ENCODE data around the gene RNF223. TPM values are rescaled to one million over a fixed set of nuclear protein-coding genes. Genes with fewer than 3 reads are reported as not detected.

The RNF223 gene
- total RNA-seq, 5 donors from 2014 or later (not counting 1 experiment from before 2014, with no cell fraction given) = not detected

DNA sequence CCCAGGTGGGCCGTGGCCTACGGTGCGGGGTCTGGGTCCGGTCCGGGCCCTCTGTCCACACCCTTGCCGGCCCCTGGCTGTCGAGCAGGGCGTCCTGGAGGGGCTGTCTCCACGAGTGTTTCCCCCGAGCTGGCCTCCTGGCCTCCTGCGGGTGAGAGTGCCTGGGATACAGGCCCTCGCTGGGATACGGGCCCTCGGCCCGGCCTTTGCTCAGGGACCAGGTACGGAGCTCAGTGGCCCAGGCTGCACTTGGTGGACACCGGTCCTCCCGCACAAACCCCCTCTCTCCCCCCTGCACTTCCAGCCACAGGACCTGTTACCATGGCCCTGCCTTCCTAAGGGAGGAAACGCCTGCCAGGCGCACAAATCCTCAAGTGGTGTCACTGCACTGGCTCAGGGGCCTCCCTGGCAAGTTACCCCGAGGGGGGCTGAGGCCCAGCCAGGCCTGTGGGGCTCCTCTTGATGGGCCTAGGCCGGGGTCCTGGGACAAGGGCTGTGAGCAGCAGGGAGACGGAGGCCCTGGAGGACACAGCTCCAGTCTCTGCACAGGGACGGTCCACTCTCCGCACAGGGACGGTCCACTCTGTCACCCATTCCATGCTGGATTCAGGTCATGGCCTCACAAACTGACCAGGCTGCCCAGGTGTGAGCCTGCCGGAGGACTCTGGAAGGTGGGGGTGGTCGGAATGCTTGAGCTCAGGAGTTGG lies 18.2 kb upstream of the RNF223 start:
- H3K27me3 Mint-ChIP-seq = no peaks in the 10 kb centered on the region
- POLR2A ChIA-PET = no interaction called here
- Histone ChIP-seq H3K4me3 (ENCODE audit: control insufficient read depth in 1 of 2, extremely low read depth in 1 of 2, low read length in 1 of 2) (no peak overlapping the region), H3K36me3 (ENCODE audit: control insufficient read depth in 2 of 2, extremely low read depth in 1 of 2, insufficient read depth in 1 of 2, low read length in 1 of 2) (no peaks in the 10 kb centered on the region), H3K9me3 (no peaks in the 10 kb centered on the region), H3K27me3 (replicated peaks in 1 of 2; ENCODE audit: control insufficient read depth in 2 of 2, extremely low read depth in 1 of 2, insufficient read depth in 2 of 2, low read length in 1 of 2) (no peaks in the 10 kb centered on the region), H3K27ac (ENCODE audit: low read length) (no peak overlapping the region), H3K4me1 (ENCODE audit: control insufficient read depth in 1 of 2, extremely low read depth in 1 of 2, insufficient read depth in 2 of 2, low read length in 2 of 2) (no peaks in the 10 kb centered on the region)
- H3K4me1 Mint-ChIP-seq = no peaks in the 10 kb centered on the region
- CTCF ChIA-PET = no interaction called here
- H3K4me3 Mint-ChIP-seq = no peak overlapping the region
- DNase-seq (peak in 1 of 35 experiments; percentile 3), ATAC-seq (replicated peaks in 1 of 4) (no peak)
- no peaks in the 10 kb centered on the region for H3K9me3 Mint-ChIP-seq
- H3K27ac Mint-ChIP-seq = no peak overlapping the region
- WGBS (ENCODE audit: insufficient coverage) = 94% methylated on average over 27 of the region's 28 CpGs
- peaks cover 3% of the 10 kb centered on the region for H3K36me3 Mint-ChIP-seq

- Histone ChIP-seq H3K27me3 (replicated peaks in 1 of 2; ENCODE audit: control insufficient read depth in 2 of 2, extremely low read depth in 1 of 2, insufficient read depth in 2 of 2, low read length in 1 of 2) (no peaks in the 10 kb centered on the region), H3K4me1 (ENCODE audit: control insufficient read depth in 1 of 2, extremely low read depth in 1 of 2, insufficient read depth in 2 of 2, low read length in 2 of 2) (no peaks in the 10 kb centered on the region), H3K36me3 (ENCODE audit: control insufficient read depth in 2 of 2, extremely low read depth in 1 of 2, insufficient read depth in 1 of 2, low read length in 1 of 2) (no peaks in the 10 kb centered on the region), H3K27ac (ENCODE audit: low read length) (no peak overlapping the region), H3K4me3 (ENCODE audit: control insufficient read depth in 1 of 2, extremely low read depth in 1 of 2, low read length in 1 of 2) (no peak overlapping the region), H3K9me3 (no peaks in the 10 kb centered on the region)
- POLR2A ChIA-PET = no interaction called here
- Mint-ChIP-seq H3K4me1 (no peaks in the 10 kb centered on the region), H3K4me3 (no peak overlapping the region), H3K36me3 (peaks cover 6% of the 10 kb centered on the region), H3K9me3 (no peaks in the 10 kb centered on the region), H3K27ac (no peak overlapping the region), H3K27me3 (no peaks in the 10 kb centered on the region)
- ATAC-seq (replicated peaks in 1 of 4) = peak in 1 of 4 experiments; percentile 40
- peak in 1 of 35 experiments; percentile 4 for DNase-seq
- WGBS (ENCODE audit: insufficient coverage) = 96% methylated on average over 24 of the region's 28 CpGs
- CTCF ChIA-PET = no interaction called here
Observed at GRCh38 chr1:1091344-1092148, 17.4 kb upstream of the RNF223 start.

GRCh38 chr1:1090424-1091343 lies 16.6 kb upstream of the RNF223 start:
- DNase-seq = no peak
- ChIA-PET POLR2A (no interaction called here), CTCF (no interaction called here)

DNA sequence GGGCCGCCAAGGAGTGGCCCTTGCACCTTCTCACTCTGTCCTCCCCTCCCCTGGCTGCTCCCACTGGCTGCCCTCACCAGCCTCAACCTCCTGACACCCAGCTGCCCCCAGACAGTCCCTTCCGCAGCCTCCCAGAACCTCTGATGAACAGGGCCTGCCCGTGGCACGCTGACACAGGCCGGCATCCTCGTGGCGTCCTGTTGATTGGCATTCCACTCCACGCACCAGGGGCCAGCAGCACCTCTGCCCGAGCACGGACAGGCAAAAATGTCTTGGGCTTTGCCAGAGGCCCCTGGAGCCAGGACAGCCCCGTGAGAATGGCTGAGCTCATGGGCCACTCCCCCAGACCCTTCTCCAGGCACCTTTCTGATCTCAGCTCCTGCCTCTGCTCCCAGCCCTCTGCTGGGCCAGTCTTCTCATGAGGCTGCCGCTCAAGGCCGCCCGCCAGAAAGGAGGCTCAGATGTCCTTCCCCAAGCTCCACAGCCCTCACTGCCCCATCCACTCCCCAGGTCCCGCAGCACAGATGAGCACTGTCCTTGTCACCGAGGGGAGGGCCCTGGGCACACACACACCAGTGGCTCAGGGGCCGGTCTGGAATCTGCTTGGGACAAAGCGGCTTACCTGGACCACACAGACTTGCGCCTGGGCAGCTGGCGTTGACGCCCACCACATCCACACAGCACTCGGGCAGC lies 15.8 kb upstream of the RNF223 start:
- CTCF ChIA-PET = no interaction called here

More at GRCh38 chr1:1090424-1091343, 16.6 kb upstream of the RNF223 start:
- Mint-ChIP-seq H3K4me1 (no peaks in the 10 kb centered on the region), H3K27ac (no peak overlapping the region), H3K9me3 (no peaks in the 10 kb centered on the region), H3K27me3 (no peaks in the 10 kb centered on the region), H3K4me3 (no peak overlapping the region), H3K36me3 (peaks cover 7% of the 10 kb centered on the region)
- Histone ChIP-seq H3K9me3 (no peaks in the 10 kb centered on the region), H3K27me3 (replicated peaks in 1 of 2; ENCODE audit: control insufficient read depth in 2 of 2, extremely low read depth in 1 of 2, insufficient read depth in 2 of 2, low read length in 1 of 2) (no peaks in the 10 kb centered on the region), H3K4me3 (ENCODE audit: control insufficient read depth in 1 of 2, extremely low read depth in 1 of 2, low read length in 1 of 2) (no peak overlapping the region), H3K27ac (ENCODE audit: low read length) (no peak overlapping the region), H3K4me1 (ENCODE audit: control insufficient read depth in 1 of 2, extremely low read depth in 1 of 2, insufficient read depth in 2 of 2, low read length in 2 of 2) (no peaks in the 10 kb centered on the region), H3K36me3 (ENCODE audit: control insufficient read depth in 2 of 2, extremely low read depth in 1 of 2, insufficient read depth in 1 of 2, low read length in 1 of 2) (no peaks in the 10 kb centered on the region)
- ATAC-seq (replicated peaks in 1 of 4) = no peak
- 96% methylated on average over 42 of the region's 45 CpGs for WGBS (ENCODE audit: insufficient coverage)

GRCh38 chr1:1088801-1089680 lies 14.9 kb upstream of the RNF223 start:
- Histone ChIP-seq H3K4me1 (ENCODE audit: control insufficient read depth in 1 of 2, extremely low read depth in 1 of 2, insufficient read depth in 2 of 2, low read length in 2 of 2) (no peaks in the 10 kb centered on the region), H3K4me3 (ENCODE audit: control insufficient read depth in 1 of 2, extremely low read depth in 1 of 2, low read length in 1 of 2) (no peak overlapping the region), H3K36me3 (ENCODE audit: control insufficient read depth in 2 of 2, extremely low read depth in 1 of 2, insufficient read depth in 1 of 2, low read length in 1 of 2) (no peaks in the 10 kb centered on the region), H3K27me3 (replicated peaks in 1 of 2; ENCODE audit: control insufficient read depth in 2 of 2, extremely low read depth in 1 of 2, insufficient read depth in 2 of 2, low read length in 1 of 2) (no peaks in the 10 kb centered on the region), H3K9me3 (no peaks in the 10 kb centered on the region), H3K27ac (ENCODE audit: low read length) (no peak overlapping the region)
- no peaks in the 10 kb centered on the region for H3K27me3 Mint-ChIP-seq
- peaks cover 7% of the 10 kb centered on the region for H3K36me3 Mint-ChIP-seq
- POLR2A ChIA-PET = no interaction called here
- ATAC-seq (replicated peaks in 1 of 4) (no peak), DNase-seq (peak in 1 of 35 experiments; percentile 24)
- H3K9me3 Mint-ChIP-seq = no peaks in the 10 kb centered on the region
- H3K4me1 Mint-ChIP-seq = no peaks in the 10 kb centered on the region
- CTCF ChIA-PET = no interaction called here
- no peak overlapping the region for H3K27ac Mint-ChIP-seq
- H3K4me3 Mint-ChIP-seq = no peak overlapping the region
- 91% methylated on average over 46 of the region's 46 CpGs for WGBS (ENCODE audit: insufficient coverage)

More for the DNA sequence above, 15.8 kb upstream of the RNF223 start:
- no peak overlapping the region for H3K4me3 ChIP-seq (ENCODE audit: control insufficient read depth in 1 of 2, extremely low read depth in 1 of 2, low read length in 1 of 2)
- no peaks in the 10 kb centered on the region for H3K36me3 ChIP-seq (ENCODE audit: control insufficient read depth in 2 of 2, extremely low read depth in 1 of 2, insufficient read depth in 1 of 2, low read length in 1 of 2)
- ATAC-seq (replicated peaks in 1 of 4) = no peak
- Mint-ChIP-seq H3K36me3 (peaks cover 7% of the 10 kb centered on the region), H3K4me1 (no peaks in the 10 kb centered on the region), H3K9me3 (no peaks in the 10 kb centered on the region), H3K4me3 (no peak overlapping the region), H3K27me3 (no peaks in the 10 kb centered on the region), H3K27ac (no peak overlapping the region)
- no peak overlapping the region for H3K27ac ChIP-seq (ENCODE audit: low read length)
- WGBS (ENCODE audit: insufficient coverage) = 95% methylated on average over 20 of the region's 22 CpGs
- no peaks in the 10 kb centered on the region for H3K4me1 ChIP-seq (ENCODE audit: control insufficient read depth in 1 of 2, extremely low read depth in 1 of 2, insufficient read depth in 2 of 2, low read length in 2 of 2)
- no peaks in the 10 kb centered on the region for H3K27me3 ChIP-seq (replicated peaks in 1 of 2; ENCODE audit: control insufficient read depth in 2 of 2, extremely low read depth in 1 of 2, insufficient read depth in 2 of 2, low read length in 1 of 2)
- H3K9me3 ChIP-seq = no peaks in the 10 kb centered on the region
- DNase-seq = no peak
- POLR2A ChIA-PET = no interaction called here

All from T-cell (primary cell).